Thymus (tissue), 11 donors: ENCODE measurements around the gene AKR1B1. TPM values are rescaled to one million over a fixed set of nuclear protein-coding genes. Genes with fewer than 3 reads are reported as not detected.

Source experiments
- DNase-seq, 9 donors: peaks; one replicate each; pipeline ENCODE4 v3.0.0-alpha.2; 2013; ENCODE audit warnings: low spot score in 9 of 9, low read depth in 6 of 9, missing footprints in 1 of 9
- H3K27ac ChIP-seq, 2 donors: one replicate each; pipeline ENCODE4 v1.5.1; 2013; ENCODE audit warnings: control low read depth in 1 of 2, low read depth in 1 of 2, low read length in 1 of 2, mild to moderate bottlenecking in 1 of 2, moderate library complexity in 1 of 2
- H3K27me3 ChIP-seq, 2 donors: one replicate each; pipeline ENCODE4 v1.5.1; 2013; ENCODE audit warnings: low read length in 1 of 2; ENCODE audit not compliant: control insufficient read depth in 2 of 2, insufficient read depth in 1 of 2
- H3K36me3 ChIP-seq, 2 donors: one replicate each; pipeline ENCODE4 v1.5.1; 2013; ENCODE audit warnings: low read length in 1 of 2, mild to moderate bottlenecking in 1 of 2, moderate library complexity in 1 of 2; ENCODE audit not compliant: control insufficient read depth in 2 of 2, insufficient read depth in 2 of 2
- H3K4me1 ChIP-seq, 2 donors: one replicate each; pipeline ENCODE4 v1.5.1; 2013; ENCODE audit warnings: low read length in 2 of 2; ENCODE audit not compliant: control insufficient read depth in 2 of 2, insufficient read depth in 2 of 2
- H3K4me3 ChIP-seq, 2 donors: one replicate each; pipeline ENCODE4 v1.5.1; 2013; ENCODE audit warnings: low read length in 2 of 2, control low read depth in 1 of 2, mild to moderate bottlenecking in 1 of 2
- H3K9me3 ChIP-seq, 2 donors: one replicate each; pipeline ENCODE4 v1.5.1; 2013; ENCODE audit warnings: low read length in 1 of 2, mild to moderate bottlenecking in 1 of 2; ENCODE audit not compliant: control insufficient read depth in 2 of 2, insufficient read depth in 1 of 2
- WGBS: extraction: QIAGEN DNeasy Blood & Tissue Kit; methylation state at CpG from one replicate; pipeline ENCODE4 v1.1.7; 2013; 5-methylcytosine and 5-hydroxymethylcytosine counted together
- polyA plus RNA-seq: library from polyadenylated mRNA; stranded (reverse); fragments of 200-250 nt; gene quantifications from one replicate; pipeline ENCODE4 v1.2.3, GENCODE V29; 2013
- total RNA-seq: library from RNA; stranded (reverse); fragments of 120-200 nt; gene quantifications from one replicate; pipeline ENCODE4 v1.2.4, GENCODE V29; 2013
- donor health status: healthy.

AKR1B1 gene
- total and polyA plus RNA-seq, 2 donors = 32.4 to 53.5 TPM

- peaks cover 0 to 3% of the 10 kb centered on the region in 2 donors for H3K36me3 ChIP-seq
- H3K27ac ChIP-seq = no peak overlapping the region
- WGBS = 97% methylated on average over 12 of the region's 12 CpGs
- H3K4me1 ChIP-seq = peaks cover 0 to 8% of the 10 kb centered on the region in 2 donors
- no peak for DNase-seq
- peaks cover 0 to 10% of the 10 kb centered on the region in 2 donors for H3K27me3 ChIP-seq
- H3K4me3 ChIP-seq = no peak overlapping the region
- peaks cover 0 to 3% of the 10 kb centered on the region in 2 donors for H3K9me3 ChIP-seq
Measured at GRCh38 chr7:134435161-134435920, 23.6 kb downstream of the AKR1B1 start.

- peaks cover 0 to 8% of the 10 kb centered on the region in 2 donors for H3K4me1 ChIP-seq
- H3K27ac ChIP-seq = no peak overlapping the region
- no peak for DNase-seq
- 97% methylated on average over 5 of the region's 5 CpGs for WGBS
- H3K27me3 ChIP-seq = peaks cover 0 to 10% of the 10 kb centered on the region in 2 donors
- H3K36me3 ChIP-seq = no peaks in the 10 kb centered on the region
- H3K9me3 ChIP-seq = peaks cover 0 to 3% of the 10 kb centered on the region in 2 donors
- H3K4me3 ChIP-seq = no peak overlapping the region
Measured at GRCh38 chr7:134434701-134435100, 24.2 kb downstream of the AKR1B1 start.

GRCh38 chr7:134433430-134433829 lies 25.5 kb downstream of the AKR1B1 start:
- Histone ChIP-seq H3K36me3 (no peaks in the 10 kb centered on the region), H3K4me1 (peaks cover 0 to 8% of the 10 kb centered on the region in 2 donors), H3K4me3 (no peak overlapping the region), H3K9me3 (peaks cover 0 to 3% of the 10 kb centered on the region in 2 donors), H3K27ac (no peak overlapping the region), H3K27me3 (peaks cover 0 to 10% of the 10 kb centered on the region in 2 donors)
- DNase-seq = no peak
- WGBS = 84% methylated on average over 4 of the region's 4 CpGs

- peaks cover 0 to 3% of the 10 kb centered on the region in 2 donors for H3K9me3 ChIP-seq
- H3K4me1 ChIP-seq = peaks cover 0 to 8% of the 10 kb centered on the region in 2 donors
- H3K4me3 ChIP-seq = peak overlapping the region in 1 of 2 donors; percentile 33
- no peak overlapping the region for H3K27ac ChIP-seq
- peaks cover 0 to 10% of the 10 kb centered on the region in 2 donors for H3K27me3 ChIP-seq
- peak; percentile 27 to 76 (median 43) for DNase-seq
- H3K36me3 ChIP-seq = no peaks in the 10 kb centered on the region
- 6% methylated on average over 31 of the region's 31 CpGs for WGBS
Measured at GRCh38 chr7:134432296-134433152, 26.4 kb downstream of the AKR1B1 start.

- Histone ChIP-seq H3K4me3 (no peak overlapping the region), H3K27ac (no peak overlapping the region), H3K4me1 (peaks cover 0 to 8% of the 10 kb centered on the region in 2 donors), H3K27me3 (peaks cover 0 to 10% of the 10 kb centered on the region in 2 donors), H3K9me3 (peaks cover 0 to 3% of the 10 kb centered on the region in 2 donors), H3K36me3 (no peaks in the 10 kb centered on the region)
- 69% methylated on average over 11 of the region's 11 CpGs for WGBS
- DNase-seq = no peak
Measured at GRCh38 chr7:134431815-134432214, 27.1 kb downstream of the AKR1B1 start.

GRCh38 chr7:134429481-134429880 lies 29.4 kb downstream of the AKR1B1 start:
- Histone ChIP-seq H3K27ac (no peak overlapping the region), H3K4me1 (peaks cover 0 to 8% of the 10 kb centered on the region in 2 donors), H3K9me3 (peaks cover 0 to 3% of the 10 kb centered on the region in 2 donors), H3K4me3 (no peak overlapping the region), H3K36me3 (no peaks in the 10 kb centered on the region), H3K27me3 (peaks cover 0 to 10% of the 10 kb centered on the region in 2 donors)
- WGBS = 92% methylated on average over 6 of the region's 6 CpGs
- DNase-seq = no peak

GRCh38 chr7:134428942-134429341 lies 30.0 kb downstream of the AKR1B1 start:
- H3K4me1 ChIP-seq = peaks cover 0 to 8% of the 10 kb centered on the region in 2 donors
- 96% methylated on average over 9 of the region's 9 CpGs for WGBS
- H3K9me3 ChIP-seq = peaks cover 0 to 3% of the 10 kb centered on the region in 2 donors
- H3K27ac ChIP-seq = no peak overlapping the region
- peaks cover 0 to 10% of the 10 kb centered on the region in 2 donors for H3K27me3 ChIP-seq
- H3K4me3 ChIP-seq = no peak overlapping the region
- no peaks in the 10 kb centered on the region for H3K36me3 ChIP-seq
- DNase-seq = no peak

- Histone ChIP-seq H3K4me3 (no peak overlapping the region), H3K9me3 (peaks cover 0 to 3% of the 10 kb centered on the region in 2 donors), H3K36me3 (no peaks in the 10 kb centered on the region), H3K4me1 (peaks cover 0 to 7% of the 10 kb centered on the region in 2 donors), H3K27ac (no peak overlapping the region), H3K27me3 (peaks cover 0 to 10% of the 10 kb centered on the region in 2 donors)
- 89% methylated on average over 2 of the region's 2 CpGs for WGBS
- no peak for DNase-seq
Measured at GRCh38 chr7:134427896-134428295, 31.0 kb downstream of the AKR1B1 start.

- WGBS = 91% methylated on average over 1 of the region's 1 CpG
- no peak for DNase-seq
- Histone ChIP-seq H3K27me3 (no peaks in the 10 kb centered on the region), H3K27ac (no peak overlapping the region), H3K4me1 (no peaks in the 10 kb centered on the region), H3K9me3 (no peaks in the 10 kb centered on the region), H3K4me3 (no peak overlapping the region), H3K36me3 (no peaks in the 10 kb centered on the region)
Measured at GRCh38 chr7:134425777-134426176, 33.1 kb downstream of the AKR1B1 start.
